ENCODE results near the gene GTPBP6. TPM values are rescaled to one million over a fixed set of nuclear protein-coding genes. Genes with fewer than 3 reads are reported as not detected.

Gene GTPBP6
- total RNA-seq, 1 donor from 2014 or later: 49.9 TPM

DNA sequence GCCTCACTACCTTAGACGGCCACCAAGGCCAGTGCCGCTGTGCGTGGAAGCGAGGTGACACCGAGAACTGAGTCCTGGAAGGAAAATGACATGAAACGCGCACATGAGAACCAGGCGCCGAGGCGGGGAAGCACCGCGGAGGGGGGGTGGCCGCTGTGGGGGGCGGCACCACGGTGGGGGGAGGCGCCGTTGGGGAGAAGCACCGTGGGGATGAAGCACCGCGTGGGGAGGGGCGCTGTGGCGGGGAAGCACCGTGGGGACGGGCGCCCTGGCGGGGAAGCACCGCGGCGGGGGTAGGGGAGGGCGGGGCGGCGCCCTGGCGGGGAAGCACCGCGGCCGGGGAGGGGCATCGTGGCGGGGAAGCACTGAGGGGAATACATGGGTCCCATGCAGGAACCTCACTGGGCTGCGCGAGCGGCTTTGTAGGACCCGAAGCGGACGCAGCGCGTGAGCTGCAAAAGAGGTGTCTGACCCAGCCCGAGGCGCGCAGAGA is 40.1 kb upstream of the GTPBP6 start:
- Mint-ChIP-seq H3K27ac (ENCODE audit: unreplicated experiment) (no peak overlapping the region), H3K9me3 (ENCODE audit: unreplicated experiment) (no peaks in the 10 kb centered on the region), H3K36me3 (ENCODE audit: unreplicated experiment) (peaks cover 35% of the 10 kb centered on the region), H3K4me3 (ENCODE audit: unreplicated experiment) (no peak overlapping the region), H3K4me1 (ENCODE audit: unreplicated experiment) (peaks cover 3% of the 10 kb centered on the region), H3K27me3 (ENCODE audit: unreplicated experiment) (no peaks in the 10 kb centered on the region)
- TF ChIP-seq, protein P1, sequence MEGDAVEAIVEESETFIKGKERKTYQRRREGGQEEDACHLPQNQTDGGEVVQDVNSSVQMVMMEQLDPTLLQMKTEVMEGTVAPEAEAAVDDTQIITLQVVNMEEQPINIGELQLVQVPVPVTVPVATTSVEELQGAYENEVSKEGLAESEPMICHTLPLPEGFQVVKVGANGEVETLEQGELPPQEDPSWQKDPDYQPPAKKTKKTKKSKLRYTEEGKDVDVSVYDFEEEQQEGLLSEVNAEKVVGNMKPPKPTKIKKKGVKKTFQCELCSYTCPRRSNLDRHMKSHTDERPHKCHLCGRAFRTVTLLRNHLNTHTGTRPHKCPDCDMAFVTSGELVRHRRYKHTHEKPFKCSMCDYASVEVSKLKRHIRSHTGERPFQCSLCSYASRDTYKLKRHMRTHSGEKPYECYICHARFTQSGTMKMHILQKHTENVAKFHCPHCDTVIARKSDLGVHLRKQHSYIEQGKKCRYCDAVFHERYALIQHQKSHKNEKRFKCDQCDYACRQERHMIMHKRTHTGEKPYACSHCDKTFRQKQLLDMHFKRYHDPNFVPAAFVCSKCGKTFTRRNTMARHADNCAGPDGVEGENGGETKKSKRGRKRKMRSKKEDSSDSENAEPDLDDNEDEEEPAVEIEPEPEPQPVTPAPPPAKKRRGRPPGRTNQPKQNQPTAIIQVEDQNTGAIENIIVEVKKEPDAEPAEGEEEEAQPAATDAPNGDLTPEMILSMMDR (IDR thresholded peaks at IDR 0.05): no peak
- no peak for DNase-seq (ENCODE audit: extremely low spot score, unreplicated experiment)

DNA sequence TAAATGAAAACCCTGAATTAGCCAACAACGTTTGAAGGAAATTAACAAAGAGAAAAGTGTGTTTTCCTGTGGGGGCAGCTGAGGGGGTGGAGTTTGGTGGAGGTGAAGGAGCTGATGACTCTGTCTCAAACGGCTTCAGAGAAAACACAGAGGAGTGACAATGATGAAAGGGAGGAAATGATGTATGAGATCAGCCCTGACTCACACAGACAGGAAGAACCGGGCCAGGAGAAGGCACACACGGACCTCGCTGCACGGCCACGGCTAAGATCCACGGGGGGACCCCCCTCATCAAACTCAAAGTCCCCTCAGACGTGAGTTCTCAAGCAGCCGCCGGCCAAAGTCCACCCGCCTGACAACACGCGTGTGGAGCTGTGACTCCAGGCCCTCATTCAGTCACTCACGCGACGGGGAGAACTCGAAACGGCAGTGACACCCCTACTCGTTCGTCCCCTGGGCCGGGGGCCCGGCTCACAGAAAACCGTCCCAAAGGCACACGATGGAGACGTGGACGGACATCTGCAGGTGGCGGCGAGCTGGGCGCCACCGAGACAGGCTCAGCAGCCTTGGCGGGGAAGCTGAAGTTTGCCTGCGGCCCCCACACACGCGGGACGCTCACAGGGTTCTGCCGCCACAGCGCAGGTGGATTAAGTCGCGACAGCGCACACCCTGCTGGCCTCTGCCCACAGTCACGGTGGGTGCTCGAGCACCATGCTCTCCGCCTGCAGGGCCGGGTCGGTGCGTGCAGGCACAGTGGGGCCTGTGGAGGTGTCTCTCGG is 39.3 kb upstream of the GTPBP6 start:
- Mint-ChIP-seq H3K4me3 (ENCODE audit: unreplicated experiment) (no peak overlapping the region), H3K9me3 (ENCODE audit: unreplicated experiment) (no peaks in the 10 kb centered on the region), H3K4me1 (ENCODE audit: unreplicated experiment) (peaks cover 3% of the 10 kb centered on the region), H3K27ac (ENCODE audit: unreplicated experiment) (no peak overlapping the region), H3K36me3 (ENCODE audit: unreplicated experiment) (peaks cover 32% of the 10 kb centered on the region), H3K27me3 (ENCODE audit: unreplicated experiment) (no peaks in the 10 kb centered on the region)
- DNase-seq (ENCODE audit: extremely low spot score, unreplicated experiment): no peak
- TF ChIP-seq, protein P1 (IDR thresholded peaks at IDR 0.05): no peak

DNA sequence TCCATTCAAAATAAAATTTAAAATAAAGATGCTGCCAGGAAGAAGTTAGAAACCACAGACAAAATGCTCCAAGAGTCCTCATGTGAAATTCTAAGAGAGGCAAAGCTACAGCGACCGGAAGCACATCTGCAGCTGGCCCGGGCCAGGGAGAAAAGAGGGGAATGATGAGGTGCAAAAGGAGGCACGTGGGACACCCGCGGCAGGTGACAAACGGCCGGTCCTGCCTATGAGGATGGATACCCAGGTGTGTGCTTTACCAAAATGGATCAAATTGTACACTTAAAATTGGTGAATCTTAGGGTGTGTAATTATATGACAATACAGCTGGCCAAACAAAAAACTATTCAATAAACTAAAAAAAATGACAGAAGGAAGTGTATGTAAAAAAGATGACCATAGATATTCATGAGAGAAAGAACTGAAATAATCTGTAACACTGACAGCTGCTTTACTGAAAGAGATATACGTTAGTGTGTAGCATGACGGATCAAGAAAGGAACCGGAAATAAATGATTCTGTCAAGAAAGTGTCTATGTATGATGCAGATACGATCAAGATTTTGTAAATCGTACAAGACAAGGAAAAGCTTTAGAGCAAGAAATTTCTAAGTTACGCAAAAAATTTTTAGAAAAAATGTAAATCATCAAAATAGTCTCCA is 38.6 kb upstream of the GTPBP6 start:
- no peak for DNase-seq (ENCODE audit: extremely low spot score, unreplicated experiment)
- H3K9me3 Mint-ChIP-seq (ENCODE audit: unreplicated experiment): no peaks in the 10 kb centered on the region
- H3K4me3 Mint-ChIP-seq (ENCODE audit: unreplicated experiment): no peak overlapping the region
- H3K36me3 Mint-ChIP-seq (ENCODE audit: unreplicated experiment): peaks cover 29% of the 10 kb centered on the region
- peaks cover 5% of the 10 kb centered on the region for H3K4me1 Mint-ChIP-seq (ENCODE audit: unreplicated experiment)
- H3K27me3 Mint-ChIP-seq (ENCODE audit: unreplicated experiment): no peaks in the 10 kb centered on the region
- TF ChIP-seq, protein P1 (IDR thresholded peaks at IDR 0.05): no peak
- no peak overlapping the region for H3K27ac Mint-ChIP-seq (ENCODE audit: unreplicated experiment)

DNA sequence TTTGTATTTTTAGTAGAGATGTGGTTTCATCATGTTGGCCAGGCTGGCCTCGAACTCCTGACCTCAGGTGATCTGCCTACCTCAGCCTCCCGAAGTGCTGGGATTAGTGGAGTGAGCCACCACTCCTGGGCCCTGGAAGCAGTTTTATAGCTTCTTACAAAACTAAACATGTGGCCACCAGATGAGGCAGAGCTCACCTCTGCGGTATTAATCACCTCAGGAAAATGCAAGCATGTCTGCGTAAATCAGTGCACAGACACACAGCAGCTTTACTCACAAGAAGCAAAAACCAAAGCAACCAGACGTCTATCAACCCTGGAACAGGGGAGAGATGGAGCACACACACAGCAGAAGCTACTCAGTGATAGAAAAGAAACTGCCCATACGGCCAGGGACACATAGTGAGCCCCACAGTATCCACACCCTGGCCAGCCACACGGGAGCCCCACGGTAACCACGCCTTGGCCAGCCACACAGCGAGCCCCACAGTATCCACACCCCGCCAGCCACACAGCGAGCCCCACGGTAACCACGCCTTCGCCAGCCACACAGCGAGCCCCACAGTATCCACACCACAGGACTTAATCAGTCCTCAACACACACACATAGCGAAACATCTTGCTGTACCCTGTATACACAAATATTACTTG is 37.9 kb upstream of the GTPBP6 start:
- no peak for DNase-seq (ENCODE audit: extremely low spot score, unreplicated experiment)
- no peak overlapping the region for H3K27ac Mint-ChIP-seq (ENCODE audit: unreplicated experiment)
- H3K9me3 Mint-ChIP-seq (ENCODE audit: unreplicated experiment): no peaks in the 10 kb centered on the region
- H3K36me3 Mint-ChIP-seq (ENCODE audit: unreplicated experiment): peaks cover 31% of the 10 kb centered on the region
- no peaks in the 10 kb centered on the region for H3K27me3 Mint-ChIP-seq (ENCODE audit: unreplicated experiment)
- H3K4me1 Mint-ChIP-seq (ENCODE audit: unreplicated experiment): peaks cover 5% of the 10 kb centered on the region
- H3K4me3 Mint-ChIP-seq (ENCODE audit: unreplicated experiment): no peak overlapping the region
- TF ChIP-seq, protein P1 (IDR thresholded peaks at IDR 0.05): no peak

Data from osteocyte (in vitro differentiated cells).